OCI-LY3 (cell line): ENCODE measurements around the gene CLDN3.

Source experiments
- EZH2phosphoT487 ChIP-seq: fragments of 200-600 bp; shearing (Covaris generic); IDR thresholded peaks from 2 replicates; pipeline ENCODE4 v1.6.1; 2018; ENCODE audit warnings: antibody characterized with exemption, mixed run types, low read depth
- TF ChIP-seq, protein P1 (sequence below): fragments of 200-600, 300-600 bp; sonication (generic); IDR thresholded peaks from 2 replicates; pipeline ENCODE4 v1.5.1; 2014; ENCODE audit warnings: antibody characterized with exemption, low read length, low read depth

DNA sequence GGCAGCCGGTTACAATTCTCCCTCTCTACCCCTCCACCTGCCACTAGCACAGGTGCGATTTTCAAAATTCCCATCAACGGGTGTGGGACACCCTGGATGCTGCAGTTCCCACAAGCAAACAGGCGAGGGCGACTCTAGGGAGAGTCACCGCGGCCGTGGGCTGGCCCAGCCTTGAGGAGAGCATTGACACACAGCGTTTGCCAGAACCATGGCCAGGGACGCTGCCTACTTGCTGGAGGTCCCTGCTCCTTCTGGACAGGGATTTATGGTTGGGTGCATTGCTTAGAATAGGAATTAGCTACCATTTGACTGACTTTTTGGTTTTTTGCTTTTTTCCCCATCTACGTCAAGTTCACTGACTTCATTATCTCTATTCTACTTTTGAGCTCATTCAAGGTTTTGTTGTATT lies 41.7 kb upstream of the CLDN3 start:
- TF ChIP-seq, protein P1, sequence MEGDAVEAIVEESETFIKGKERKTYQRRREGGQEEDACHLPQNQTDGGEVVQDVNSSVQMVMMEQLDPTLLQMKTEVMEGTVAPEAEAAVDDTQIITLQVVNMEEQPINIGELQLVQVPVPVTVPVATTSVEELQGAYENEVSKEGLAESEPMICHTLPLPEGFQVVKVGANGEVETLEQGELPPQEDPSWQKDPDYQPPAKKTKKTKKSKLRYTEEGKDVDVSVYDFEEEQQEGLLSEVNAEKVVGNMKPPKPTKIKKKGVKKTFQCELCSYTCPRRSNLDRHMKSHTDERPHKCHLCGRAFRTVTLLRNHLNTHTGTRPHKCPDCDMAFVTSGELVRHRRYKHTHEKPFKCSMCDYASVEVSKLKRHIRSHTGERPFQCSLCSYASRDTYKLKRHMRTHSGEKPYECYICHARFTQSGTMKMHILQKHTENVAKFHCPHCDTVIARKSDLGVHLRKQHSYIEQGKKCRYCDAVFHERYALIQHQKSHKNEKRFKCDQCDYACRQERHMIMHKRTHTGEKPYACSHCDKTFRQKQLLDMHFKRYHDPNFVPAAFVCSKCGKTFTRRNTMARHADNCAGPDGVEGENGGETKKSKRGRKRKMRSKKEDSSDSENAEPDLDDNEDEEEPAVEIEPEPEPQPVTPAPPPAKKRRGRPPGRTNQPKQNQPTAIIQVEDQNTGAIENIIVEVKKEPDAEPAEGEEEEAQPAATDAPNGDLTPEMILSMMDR: peak; percentile 56
- TF ChIP-seq EZH2phosphoT487: no peak
